Keratinocyte (primary cell): ENCODE data around the gene S100A4. TPM values are rescaled to one million over a fixed set of nuclear protein-coding genes. Genes with fewer than 3 reads are reported as not detected.

Source experiments
- DNase-seq: peaks from one replicate; pipeline ENCODE4 v3.0.0-alpha.2; 2011; ENCODE audit warnings: low read depth, missing footprints, low spot score
- FAIRE-seq: peaks from 2 replicates; lab custom pipeline; 2011; peaks lifted over from hg19 to GRCh38; lab: Jason Lieb, UNC
- H2AFZ ChIP-seq: 2 replicates; pipeline ENCODE4 v1.6.0; 2012; ENCODE audit warnings: low read length, control low read depth, inconsistent platforms; ENCODE audit not compliant: control insufficient read depth
- H3K27ac ChIP-seq: 2 replicates; pipeline ENCODE4 v1.5.1; 2011; ENCODE audit warnings: low read length; ENCODE audit not compliant: control insufficient read depth, insufficient read depth
- H3K27me3 ChIP-seq: 3 replicates; pipeline ENCODE4 v1.6.0; 2011; ENCODE audit warnings: low read length; ENCODE audit not compliant: control insufficient read depth, insufficient read depth; ENCODE audit errors: extremely low read depth
- H3K36me3 ChIP-seq, 2 experiments: 2 replicates in 1 of 2; 3 replicates in 1 of 2; pipeline ENCODE4 v1.5.1; 2011; ENCODE audit warnings: low read length in 2 of 2, mild to moderate bottlenecking in 1 of 2; ENCODE audit not compliant: control insufficient read depth in 2 of 2, insufficient read depth in 2 of 2; ENCODE audit errors: extremely low read depth in 1 of 2
- H3K4me1 ChIP-seq: 3 replicates; pipeline ENCODE4 v1.5.1; 2011; ENCODE audit warnings: low read length; ENCODE audit not compliant: control insufficient read depth, insufficient read depth; ENCODE audit errors: extremely low read depth
- H3K4me2 ChIP-seq: 3 replicates; pipeline ENCODE4 v1.6.0; 2011; ENCODE audit warnings: low read depth, low read length; ENCODE audit not compliant: control insufficient read depth, insufficient read depth; ENCODE audit errors: extremely low read depth
- H3K4me3 ChIP-seq, 3 experiments: fragments of 200-600 bp in 1 of 3; sonication (generic) in 1 of 3; 2 replicates in 2 of 3; 3 replicates in 1 of 3; pipeline ENCODE4 v1.5.1; 2011 to 2016; ENCODE audit warnings: low read length in 3 of 3, mild to moderate bottlenecking in 3 of 3, control low read depth in 2 of 3, inconsistent platforms in 1 of 3, low read depth in 1 of 3, mixed read lengths in 1 of 3, mixed run types in 1 of 3, moderate library complexity in 1 of 3; ENCODE audit not compliant: control insufficient read depth in 2 of 3, insufficient read depth in 2 of 3; ENCODE audit errors: extremely low read depth in 1 of 3
- H3K79me2 ChIP-seq: 2 replicates; pipeline ENCODE4 v1.6.0; 2012; ENCODE audit warnings: low read length; ENCODE audit not compliant: control insufficient read depth, insufficient read depth
- H3K9ac ChIP-seq: 3 replicates; pipeline ENCODE4 v1.6.0; 2011; ENCODE audit warnings: low read length; ENCODE audit not compliant: control insufficient read depth, insufficient read depth; ENCODE audit errors: extremely low read depth
- H3K9me1 ChIP-seq: 3 replicates; pipeline ENCODE4 v1.6.0; 2011; ENCODE audit warnings: low read length; ENCODE audit not compliant: control insufficient read depth, insufficient read depth; ENCODE audit errors: extremely low read depth
- H3K9me3 ChIP-seq: 2 replicates; pipeline ENCODE4 v1.5.1; 2012; ENCODE audit warnings: low read depth, low read length; ENCODE audit not compliant: control insufficient read depth
- H4K20me1 ChIP-seq: 3 replicates; pipeline ENCODE4 v1.6.0; 2011; ENCODE audit warnings: low read length; ENCODE audit not compliant: control insufficient read depth, insufficient read depth; ENCODE audit errors: extremely low read depth
- EZH2 ChIP-seq: IDR thresholded peaks from one replicate; pipeline ENCODE4 v1.6.1; 2012; ENCODE audit warnings: inconsistent platforms, mild to moderate bottlenecking, low read length, moderate library complexity
- dilution Hi-C: fragments of 300-500 bp; cut with MboI; formaldehyde crosslinking; loops from one replicate; pipeline ENCODE4 v1.7.0; 2020; ENCODE audit warnings: low sequenced_read_pairs; ENCODE audit not compliant: extremely low pct_ligation_motif_present
- polyA plus RNA-seq, 5 experiments: library from polyadenylated mRNA; depleted of rRNA in 3 of 5; stranded (reverse) in 3 of 5; stranded (forward) in 1 of 5; unstranded in 1 of 5; fragments of >200 nt; gene quantifications; 1 replicate in 1 of 5; 2 replicates in 3 of 5; 3 replicates in 1 of 5; pipeline versions ENCODE4 v1.2.1 to v1.2.3, GENCODE V29; 2011 to 2012; ENCODE audit warnings: missing spikeins in 2 of 5, low read depth in 1 of 5, low replicate concordance in 1 of 5
- TF ChIP-seq, protein P1 (sequence below), 3 experiments: IDR thresholded peaks in 1 of 3; conservative IDR thresholded peaks in 1 of 3; optimal IDR thresholded peaks in 1 of 3; 2 replicates in 2 of 3; 3 replicates in 1 of 3; pipeline versions ENCODE3 to v1.5.1; 2011; ENCODE audit warnings: low read length in 3 of 3, mild to moderate bottlenecking in 3 of 3, moderate library complexity in 2 of 3, control low read depth in 1 of 3, inconsistent platforms in 1 of 3; ENCODE audit not compliant: insufficient read depth in 2 of 3; ENCODE audit errors: extremely low read depth in 1 of 3

S100A4 gene
- polyA plus RNA-seq, 1 donor (not counting 4 experiments of a cell fraction or from before 2014, with no cell fraction given) = 21.4 TPM

DNA sequence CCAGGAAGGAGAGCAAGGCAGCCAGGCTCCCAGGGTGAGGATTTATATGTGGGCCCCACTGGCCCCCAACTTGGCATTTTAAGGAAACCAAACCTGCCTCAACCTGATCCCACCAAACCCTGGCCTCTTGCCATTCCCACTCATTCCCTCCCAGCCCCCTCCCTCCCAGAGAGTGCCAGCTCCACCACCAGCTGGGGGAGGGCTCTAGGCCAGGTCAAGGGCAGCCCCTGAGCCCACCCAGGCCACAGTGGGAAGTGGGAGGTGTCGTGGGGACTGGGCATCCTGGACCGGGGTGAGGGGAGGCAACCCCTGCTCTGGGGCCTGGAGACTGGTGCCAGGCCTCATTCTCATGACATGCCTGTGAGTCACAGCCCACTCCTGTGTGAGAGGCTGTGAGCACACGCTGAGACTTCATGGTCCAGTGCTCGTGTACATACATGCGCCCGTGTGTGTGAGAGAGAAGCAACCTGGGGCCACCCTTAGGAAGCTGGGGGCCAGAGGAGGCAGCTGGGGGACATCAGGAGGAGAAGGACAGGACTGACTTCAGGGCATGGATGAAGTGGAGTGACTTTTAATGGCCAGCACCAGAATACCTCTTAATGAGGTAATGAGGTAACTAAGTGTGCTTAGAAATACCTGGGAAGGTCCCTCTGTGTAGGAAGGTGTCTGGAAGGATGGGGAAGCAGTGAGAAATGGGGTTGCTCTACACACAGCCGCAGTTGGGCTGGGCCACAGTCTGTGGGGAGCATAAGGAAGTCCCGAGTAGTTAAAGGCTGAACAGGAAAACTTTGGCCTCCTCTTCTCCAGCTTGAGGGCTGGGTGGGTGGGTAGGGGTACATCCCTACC is 20.1 kb upstream of the S100A4 start, which contains the start of gene S100A2:
S100A2 (minus strand) TSS at position 316 of the 846 bp plus-strand sequence. CDS start 1,967 bp downstream, outside the sequence.
- Histone ChIP-seq H3K9ac (peak within 1 kb of the TSS; percentile 99), H3K4me1 (peaks cover 29% of the 10 kb centered on the region), H3K36me3 (peaks cover 14 to 29% of the 10 kb centered on the region in 2 experiments), H3K27me3 (no peaks in the 10 kb centered on the region), H3K79me2 (peaks cover 21% of the 10 kb centered on the region), H3K4me3 (peak within 1 kb of the TSS; percentile 61 to 99 (median 86)), H3K9me1 (no peaks in the 10 kb centered on the region), H3K27ac (peak within 1 kb of the TSS; percentile 100), H3K4me2 (peak within 1 kb of the TSS; percentile 97), H2AFZ (no peak within 1 kb of the TSS), H4K20me1 (peaks cover 21% of the 10 kb centered on the region), H3K9me3 (no peaks in the 10 kb centered on the region)
- TF ChIP-seq, protein P1, sequence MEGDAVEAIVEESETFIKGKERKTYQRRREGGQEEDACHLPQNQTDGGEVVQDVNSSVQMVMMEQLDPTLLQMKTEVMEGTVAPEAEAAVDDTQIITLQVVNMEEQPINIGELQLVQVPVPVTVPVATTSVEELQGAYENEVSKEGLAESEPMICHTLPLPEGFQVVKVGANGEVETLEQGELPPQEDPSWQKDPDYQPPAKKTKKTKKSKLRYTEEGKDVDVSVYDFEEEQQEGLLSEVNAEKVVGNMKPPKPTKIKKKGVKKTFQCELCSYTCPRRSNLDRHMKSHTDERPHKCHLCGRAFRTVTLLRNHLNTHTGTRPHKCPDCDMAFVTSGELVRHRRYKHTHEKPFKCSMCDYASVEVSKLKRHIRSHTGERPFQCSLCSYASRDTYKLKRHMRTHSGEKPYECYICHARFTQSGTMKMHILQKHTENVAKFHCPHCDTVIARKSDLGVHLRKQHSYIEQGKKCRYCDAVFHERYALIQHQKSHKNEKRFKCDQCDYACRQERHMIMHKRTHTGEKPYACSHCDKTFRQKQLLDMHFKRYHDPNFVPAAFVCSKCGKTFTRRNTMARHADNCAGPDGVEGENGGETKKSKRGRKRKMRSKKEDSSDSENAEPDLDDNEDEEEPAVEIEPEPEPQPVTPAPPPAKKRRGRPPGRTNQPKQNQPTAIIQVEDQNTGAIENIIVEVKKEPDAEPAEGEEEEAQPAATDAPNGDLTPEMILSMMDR (optimal IDR thresholded peaks at IDR 0.05 in 1 of 3, IDR thresholded peaks at IDR 0.05 in 1 of 3, conservative IDR thresholded peaks at IDR 0.05 in 1 of 3; ENCODE audit: extremely low read depth in 1 of 3, insufficient read depth in 2 of 3, low read length in 3 of 3) = no peak
- no peak for TF ChIP-seq EZH2
- FAIRE-seq (peak; percentile 90), DNase-seq (peak; percentile 99)
- dilution Hi-C loops = no loop called here

DNA sequence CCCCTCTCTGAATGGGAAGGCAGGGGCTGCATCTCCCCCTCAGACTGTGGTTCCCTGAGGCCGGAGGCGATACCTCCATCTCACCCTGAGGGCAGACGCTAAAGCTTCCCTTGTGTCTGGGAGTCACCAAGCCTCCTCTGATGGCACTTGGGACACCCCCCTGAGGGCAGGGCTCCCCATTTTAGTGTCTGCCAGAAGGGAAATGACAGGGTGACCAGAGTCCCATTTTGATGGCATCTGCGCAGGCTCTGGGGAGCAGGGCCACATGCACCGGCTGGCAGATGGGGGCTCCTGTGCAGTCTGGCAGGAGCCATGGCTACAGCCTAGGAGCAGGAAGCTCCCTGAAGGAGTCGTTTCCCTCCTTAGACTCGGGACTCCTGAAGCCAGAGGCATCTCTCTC is 18.4 kb upstream of the S100A4 start:
- H3K4me1 ChIP-seq = peaks cover 26% of the 10 kb centered on the region
- H3K9ac ChIP-seq = peak overlapping the region; percentile 99
- H3K4me2 ChIP-seq = peak overlapping the region; percentile 97
- peak overlapping the region; percentile 100 for H3K27ac ChIP-seq
- H3K79me2 ChIP-seq = peaks cover 21% of the 10 kb centered on the region
- DNase-seq (no peak), FAIRE-seq (no peak)
- peaks cover 21% of the 10 kb centered on the region for H4K20me1 ChIP-seq
- dilution Hi-C loops = no loop called here
- TF ChIP-seq EZH2 = no peak
- TF ChIP-seq, protein P1 (optimal IDR thresholded peaks at IDR 0.05 in 1 of 3, IDR thresholded peaks at IDR 0.05 in 1 of 3, conservative IDR thresholded peaks at IDR 0.05 in 1 of 3; ENCODE audit: extremely low read depth in 1 of 3, insufficient read depth in 2 of 3, low read length in 3 of 3) = no peak
- H3K9me1 ChIP-seq = no peaks in the 10 kb centered on the region
- peaks cover 15 to 29% of the 10 kb centered on the region in 2 experiments for H3K36me3 ChIP-seq
- no peaks in the 10 kb centered on the region for H3K27me3 ChIP-seq
- H3K9me3 ChIP-seq = no peaks in the 10 kb centered on the region
- H2AFZ ChIP-seq = no peak overlapping the region
- peak overlapping the region; percentile 61 to 99 (median 86) for H3K4me3 ChIP-seq
